HepG2 (cell line): ENCODE measurements around the gene CCNL1. TPM values are rescaled to one million over a fixed set of nuclear protein-coding genes. Genes with fewer than 3 reads are reported as not detected.

Experiments used
- CHD4 ChIP-seq: fragments of 200-600 bp; sonication (generic); IDR thresholded peaks from 2 replicates; pipeline ENCODE4 v1.7.0; 2017; ENCODE audit warnings: mild to moderate bottlenecking, low read length, borderline replicate concordance
- CSRNP1 ChIP-seq: sonication (generic); formaldehyde crosslinking; IDR thresholded peaks from 2 replicates; pipeline ENCODE4 v1.8.1; 2023; ENCODE audit warnings: mild to moderate bottlenecking, missing genetic modification reagents
- DPF2 ChIP-seq: sonication (generic); formaldehyde crosslinking; IDR thresholded peaks from 2 replicates; pipeline ENCODE4 v1.4.0; 2020; ENCODE audit warnings: mild to moderate bottlenecking, low read depth, missing genetic modification reagents, borderline replicate concordance
- HOXA3 ChIP-seq: sonication (generic); formaldehyde crosslinking; IDR thresholded peaks from 2 replicates; pipeline ENCODE4 v1.5.0; 2020; ENCODE audit warnings: missing genetic modification reagents
- KLF13 ChIP-seq: sonication (generic); formaldehyde crosslinking; IDR thresholded peaks from 2 replicates; pipeline ENCODE4 v1.4.0; 2020; ENCODE audit warnings: mild to moderate bottlenecking, missing genetic modification reagents
- KLF9 ChIP-seq: IDR thresholded peaks from 2 replicates; pipeline ENCODE4 v1.6.1; 2016; ENCODE audit warnings: low read depth
- MZF1 ChIP-seq: sonication (generic); formaldehyde crosslinking; IDR thresholded peaks from 2 replicates; pipeline ENCODE4 v1.8.1; 2023; ENCODE audit warnings: mild to moderate bottlenecking, missing genetic modification reagents, borderline replicate concordance
- NR3C1 ChIP-seq: sonication (generic); formaldehyde crosslinking; IDR thresholded peaks from 2 replicates; pipeline ENCODE4 v1.4.0; 2020; ENCODE audit warnings: missing genetic modification reagents
- SMAD1 ChIP-seq: sonication (generic); formaldehyde crosslinking; IDR thresholded peaks from 2 replicates; pipeline ENCODE4 v1.4.0; 2020; ENCODE audit warnings: missing genetic modification reagents, low read depth, mild to moderate bottlenecking, borderline replicate concordance
- SOX6 ChIP-seq, 2 experiments: fragments of 450-650 bp in 1 of 2; sonication (generic) in 1 of 2; formaldehyde crosslinking in 1 of 2; IDR thresholded peaks; 2 replicates each; pipeline versions ENCODE4 v1.4.0 to v1.6.1; 2017 to 2020; ENCODE audit warnings: antibody characterized with exemption in 1 of 2, mild to moderate bottlenecking in 1 of 2, missing genetic modification reagents in 1 of 2
- SP2 ChIP-seq: sonication (generic); formaldehyde crosslinking; IDR thresholded peaks from 2 replicates; pipeline ENCODE4 v1.5.1; 2020; ENCODE audit warnings: mild to moderate bottlenecking, missing genetic modification reagents
- SRSF4 ChIP-seq: fragments of 200-400 bp; formaldehyde crosslinking; IDR thresholded peaks from one replicate; pipeline ENCODE4 v1.6.1; 2018; ENCODE audit warnings: mild to moderate bottlenecking, low read depth, low read length, moderate library complexity; ENCODE audit not compliant: poor library complexity, severe bottlenecking
- TBL1XR1 ChIP-seq: fragments of 150-350 bp; IDR thresholded peaks from 2 replicates; pipeline ENCODE4 v1.6.1; 2014; ENCODE audit warnings: borderline replicate concordance, low read length; ENCODE audit not compliant: partially characterized antibody
- ZBTB21 ChIP-seq: sonication (generic); formaldehyde crosslinking; IDR thresholded peaks from 2 replicates; pipeline ENCODE4 v1.4.0; 2020; ENCODE audit warnings: missing genetic modification reagents
- ZFP36L2 ChIP-seq: sonication (generic); formaldehyde crosslinking; IDR thresholded peaks from 2 replicates; pipeline ENCODE4 v1.4.0; 2020; ENCODE audit warnings: missing genetic modification reagents
- ZNF451 ChIP-seq: sonication (generic); formaldehyde crosslinking; IDR thresholded peaks from 2 replicates; pipeline ENCODE4 v1.5.0; 2020; ENCODE audit warnings: mild to moderate bottlenecking, missing genetic modification reagents
- ZNF567 ChIP-seq: sonication (generic); formaldehyde crosslinking; IDR thresholded peaks from 2 replicates; pipeline ENCODE4 v1.8.1; 2023; ENCODE audit warnings: mild to moderate bottlenecking, missing genetic modification reagents, borderline replicate concordance
- ZNF879 ChIP-seq: sonication (generic); formaldehyde crosslinking; IDR thresholded peaks from 2 replicates; pipeline ENCODE4 v1.8.1; 2023; ENCODE audit warnings: missing genetic modification reagents
- polyA plus RNA-seq, 8 experiments: library from polyadenylated mRNA; depleted of rRNA in 3 of 8; stranded (reverse) in 7 of 8; unstranded in 1 of 8; fragments of >200 nt; fragmentation: Illumina TruSeq in 4 of 8; extraction: Trizol in 4 of 8; gene quantifications; 2 replicates each; pipeline versions ENCODE4 v1.2.1 to v1.2.3, GENCODE V29; 2011 to 2016; ENCODE audit warnings: low read depth in 4 of 8, missing spikeins in 1 of 8, mixed read lengths in 1 of 8; ENCODE audit not compliant: insufficient read depth in 1 of 8
- total RNA-seq, 5 experiments: library from RNA; depleted of rRNA; stranded (reverse); fragments of >200 nt; fragmentation: Illumina TruSeq; extraction: Trizol; gene quantifications; 2 replicates each; pipeline ENCODE4 v1.2.3, GENCODE V29; 2016; ENCODE audit warnings: low read depth in 1 of 5
- TF ChIP-seq, protein P1 (sequence below): sonication (generic); formaldehyde crosslinking; IDR thresholded peaks from 2 replicates; pipeline ENCODE4 v1.8.0; 2022; ENCODE audit warnings: missing genetic modification reagents, low read depth, mild to moderate bottlenecking, borderline replicate concordance
- TF ChIP-seq, protein P2 (sequence below): sonication (generic); formaldehyde crosslinking; IDR thresholded peaks from 2 replicates; pipeline ENCODE4 v1.4.0; 2020; ENCODE audit warnings: missing genetic modification reagents
- TF ChIP-seq, protein P3 (sequence below): sonication (generic); formaldehyde crosslinking; IDR thresholded peaks from 2 replicates; pipeline ENCODE4 v1.8.0; 2022; ENCODE audit warnings: mild to moderate bottlenecking, missing genetic modification reagents, moderate library complexity
- TF ChIP-seq, protein P4 (sequence below): sonication (generic); formaldehyde crosslinking; IDR thresholded peaks from 2 replicates; pipeline ENCODE4 v1.9.0; 2021; ENCODE audit warnings: missing genetic modification reagents, mild to moderate bottlenecking, borderline replicate concordance

Gene CCNL1
- total and polyA plus RNA-seq, 2 of the 13 experiments (the other 11 are each of a cell fraction or from before 2014, with no cell fraction given), result 151 to 303 TPM

GRCh38 chr3:157120071-157120892 is 39.7 kb downstream of the CCNL1 start (continued):
- TF ChIP-seq, protein P1, sequence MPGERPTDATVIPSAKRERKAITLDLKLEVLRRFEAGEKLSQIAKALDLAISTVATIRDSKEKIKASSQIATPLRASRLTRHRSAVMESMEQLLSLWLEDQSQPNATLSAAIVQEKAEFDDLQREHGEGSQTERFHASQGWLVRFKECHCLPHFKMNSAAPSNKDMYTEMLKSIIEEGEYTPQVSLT (CRISPR knock-in tag), result peak; percentile 84; the same call in 1 of the 2 replicates
- no peak for TF ChIP-seq MZF1 (CRISPR knock-in tag)
- peak; percentile 98 for TF ChIP-seq CSRNP1
- no peak for TF ChIP-seq KLF9
- peak; percentile 97 for TF ChIP-seq HOXA3 (CRISPR knock-in tag)
- no peak; the same call in 1 of the 2 replicates for TF ChIP-seq ZFP36L2 (CRISPR knock-in tag)
- TF ChIP-seq DPF2 (CRISPR knock-in tag), result peak; percentile 99
- no peak for TF ChIP-seq ZNF567 (CRISPR knock-in tag)
- no peak; the same call in 1 of the 2 replicates for TF ChIP-seq SMAD1
- TF ChIP-seq SRSF4, result no peak
- no peak for TF ChIP-seq SOX6 (IDR thresholded peaks at IDR 0.05)
- TF ChIP-seq SOX6 (CRISPR knock-in tag; IDR thresholded peaks at IDR 0.05), result peak; percentile 95
- no peak for TF ChIP-seq NR3C1
- no peak for TF ChIP-seq CHD4
- TF ChIP-seq, protein P2, sequence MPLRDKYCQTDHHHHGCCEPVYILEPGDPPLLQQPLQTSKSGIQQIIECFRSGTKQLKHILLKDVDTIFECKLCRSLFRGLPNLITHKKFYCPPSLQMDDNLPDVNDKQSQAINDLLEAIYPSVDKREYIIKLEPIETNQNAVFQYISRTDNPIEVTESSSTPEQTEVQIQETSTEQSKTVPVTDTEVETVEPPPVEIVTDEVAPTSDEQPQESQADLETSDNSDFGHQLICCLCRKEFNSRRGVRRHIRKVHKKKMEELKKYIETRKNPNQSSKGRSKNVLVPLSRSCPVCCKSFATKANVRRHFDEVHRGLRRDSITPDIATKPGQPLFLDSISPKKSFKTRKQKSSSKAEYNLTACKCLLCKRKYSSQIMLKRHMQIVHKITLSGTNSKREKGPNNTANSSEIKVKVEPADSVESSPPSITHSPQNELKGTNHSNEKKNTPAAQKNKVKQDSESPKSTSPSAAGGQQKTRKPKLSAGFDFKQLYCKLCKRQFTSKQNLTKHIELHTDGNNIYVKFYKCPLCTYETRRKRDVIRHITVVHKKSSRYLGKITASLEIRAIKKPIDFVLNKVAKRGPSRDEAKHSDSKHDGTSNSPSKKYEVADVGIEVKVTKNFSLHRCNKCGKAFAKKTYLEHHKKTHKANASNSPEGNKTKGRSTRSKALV (CRISPR knock-in tag), result peak; percentile 85; the same call in 1 of the 2 replicates
- peak; percentile 67 for TF ChIP-seq TBL1XR1
- TF ChIP-seq ZNF879 (CRISPR knock-in tag), result peak; percentile 62; the same call in 1 of the 2 replicates
- TF ChIP-seq KLF13 (CRISPR knock-in tag), result no peak
- TF ChIP-seq ZNF451 (CRISPR knock-in tag), result no peak; the same call in 1 of the 2 replicates
- TF ChIP-seq ZBTB21 (CRISPR knock-in tag), result no peak
- TF ChIP-seq, protein P3, sequence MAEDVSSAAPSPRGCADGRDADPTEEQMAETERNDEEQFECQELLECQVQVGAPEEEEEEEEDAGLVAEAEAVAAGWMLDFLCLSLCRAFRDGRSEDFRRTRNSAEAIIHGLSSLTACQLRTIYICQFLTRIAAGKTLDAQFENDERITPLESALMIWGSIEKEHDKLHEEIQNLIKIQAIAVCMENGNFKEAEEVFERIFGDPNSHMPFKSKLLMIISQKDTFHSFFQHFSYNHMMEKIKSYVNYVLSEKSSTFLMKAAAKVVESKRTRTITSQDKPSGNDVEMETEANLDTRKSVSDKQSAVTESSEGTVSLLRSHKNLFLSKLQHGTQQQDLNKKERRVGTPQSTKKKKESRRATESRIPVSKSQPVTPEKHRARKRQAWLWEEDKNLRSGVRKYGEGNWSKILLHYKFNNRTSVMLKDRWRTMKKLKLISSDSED (CRISPR knock-in tag), result no peak; the same call in 1 of the 2 replicates
- TF ChIP-seq, protein P4, sequence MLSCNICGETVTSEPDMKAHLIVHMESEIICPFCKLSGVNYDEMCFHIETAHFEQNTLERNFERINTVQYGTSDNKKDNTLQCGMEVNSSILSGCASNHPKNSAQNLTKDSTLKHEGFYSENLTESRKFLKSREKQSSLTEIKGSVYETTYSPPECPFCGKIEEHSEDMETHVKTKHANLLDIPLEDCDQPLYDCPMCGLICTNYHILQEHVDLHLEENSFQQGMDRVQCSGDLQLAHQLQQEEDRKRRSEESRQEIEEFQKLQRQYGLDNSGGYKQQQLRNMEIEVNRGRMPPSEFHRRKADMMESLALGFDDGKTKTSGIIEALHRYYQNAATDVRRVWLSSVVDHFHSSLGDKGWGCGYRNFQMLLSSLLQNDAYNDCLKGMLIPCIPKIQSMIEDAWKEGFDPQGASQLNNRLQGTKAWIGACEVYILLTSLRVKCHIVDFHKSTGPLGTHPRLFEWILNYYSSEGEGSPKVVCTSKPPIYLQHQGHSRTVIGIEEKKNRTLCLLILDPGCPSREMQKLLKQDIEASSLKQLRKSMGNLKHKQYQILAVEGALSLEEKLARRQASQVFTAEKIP (CRISPR knock-in tag), result no peak
- TF ChIP-seq SP2, result no peak
